Activated CD4-positive, alpha-beta T cell treated with anti-CD3 and anti-CD28 coated beads, Interleukin-10, Interleukin-2, amounts not matched to agents 100 ng/mL and 50 ng/mL, durations not matched to agents 16 hours and 8 hours (primary cell): ENCODE results near the gene RALGAPA2.

Experiments used
- DNase-seq: peaks from one replicate; pipeline ENCODE4 v3.0.0-alpha.2; 2020

The RALGAPA2 gene

DNA sequence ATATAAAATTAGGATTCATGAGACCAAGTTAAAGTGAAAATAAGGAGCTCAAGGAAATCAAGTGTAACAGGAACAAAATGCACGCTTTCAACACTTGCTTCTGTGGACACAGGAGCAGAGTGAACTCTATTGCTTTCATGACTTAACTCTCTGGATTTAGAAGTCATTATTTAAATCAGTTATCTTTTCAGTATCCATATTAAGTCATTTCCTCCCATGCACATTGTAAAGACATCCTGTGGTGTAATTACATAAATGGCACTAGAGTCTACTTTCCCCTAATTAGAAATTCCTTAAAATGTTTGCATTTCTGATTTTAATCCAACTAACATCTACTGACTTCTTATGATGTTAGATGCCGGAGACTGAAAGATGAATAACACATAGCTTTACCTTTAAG is 256.5 kb downstream of the RALGAPA2 start:
- peak; percentile 39 for DNase-seq

DNA sequence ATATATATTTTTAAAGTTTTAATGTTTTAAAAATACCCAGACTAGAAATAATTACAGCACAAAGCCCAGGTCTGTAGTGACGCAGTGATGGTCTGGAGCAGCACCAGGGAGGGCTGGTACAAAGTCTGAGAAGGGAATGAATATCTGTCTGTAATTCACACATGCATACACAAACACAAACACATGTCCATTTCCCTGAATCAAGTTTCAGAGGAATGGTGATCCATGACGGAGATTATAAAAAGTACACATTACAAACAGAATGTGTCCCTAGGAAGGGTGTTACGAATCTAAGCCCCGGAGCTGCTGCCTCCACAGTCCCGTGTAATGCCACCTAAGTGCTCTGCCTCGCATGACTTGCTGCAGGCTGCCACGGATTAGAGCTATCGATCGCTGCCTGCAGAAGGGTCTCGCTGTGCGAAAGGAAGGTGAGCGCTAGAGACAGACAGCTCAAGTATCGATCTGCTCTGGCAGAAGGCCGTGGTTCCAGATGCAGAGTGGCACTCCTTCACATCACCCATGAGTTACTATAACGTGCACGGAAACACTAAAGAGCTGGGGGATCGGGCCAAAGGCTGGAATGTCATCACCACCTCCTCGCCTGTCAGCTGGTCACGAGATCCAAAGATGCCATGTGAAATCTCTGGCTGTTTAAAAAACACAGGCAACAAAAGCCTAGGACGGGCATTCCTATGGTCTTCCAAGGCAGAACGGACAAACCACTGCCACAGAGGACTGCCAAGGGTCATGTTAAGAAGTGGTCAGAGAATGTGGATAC is 257.4 kb downstream of the RALGAPA2 start:
- no peak for DNase-seq

- DNase-seq: no peak
These were observed 258.1 kb downstream of the RALGAPA2 start for GRCh38 chr20:20454367-20454766.

DNA sequence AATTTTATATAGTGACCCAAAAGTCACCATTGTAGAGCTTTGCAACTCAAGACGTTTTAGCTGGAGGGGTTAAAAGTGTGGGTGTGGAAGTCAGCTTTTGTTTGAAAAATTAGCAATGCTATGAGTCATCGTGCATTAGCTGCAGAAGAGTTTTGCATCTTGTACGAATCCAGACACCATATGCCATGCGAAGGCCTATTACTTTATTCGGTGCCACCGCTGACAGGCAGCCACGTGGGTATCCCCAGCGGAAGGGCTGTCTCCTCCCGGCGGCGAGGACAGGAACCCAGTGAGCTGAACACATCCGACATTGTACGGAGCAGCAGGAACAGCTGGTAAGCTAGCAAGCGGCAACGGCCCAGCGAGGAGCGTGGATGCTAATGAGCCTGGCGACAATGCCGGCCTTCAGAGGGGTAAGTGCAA is 260.2 kb downstream of the RALGAPA2 start:
- peak; percentile 86 for DNase-seq

DNA sequence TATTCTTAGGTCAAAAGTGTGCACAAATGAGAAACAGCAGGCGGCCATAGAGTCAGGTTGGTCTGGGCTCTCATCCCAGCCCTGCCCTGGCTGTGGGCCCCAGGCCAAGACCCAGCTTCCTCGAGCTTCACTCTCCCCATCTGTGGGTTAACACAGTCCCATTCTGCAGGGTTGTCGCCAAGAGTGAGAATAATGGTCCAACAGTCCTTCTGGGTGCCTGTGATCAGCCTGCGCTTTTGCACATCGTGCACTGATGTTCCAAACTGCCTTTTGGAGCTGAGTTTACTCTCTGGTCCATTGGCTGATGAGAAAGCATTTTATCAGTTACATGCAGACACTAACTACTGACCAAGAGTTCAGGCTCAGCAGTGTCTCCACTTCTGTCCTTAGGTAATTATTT is 261.9 kb downstream of the RALGAPA2 start:
- no peak for DNase-seq

GRCh38 chr20:20448881-20449280 is 263.6 kb downstream of the RALGAPA2 start:
- no peak for DNase-seq

DNA sequence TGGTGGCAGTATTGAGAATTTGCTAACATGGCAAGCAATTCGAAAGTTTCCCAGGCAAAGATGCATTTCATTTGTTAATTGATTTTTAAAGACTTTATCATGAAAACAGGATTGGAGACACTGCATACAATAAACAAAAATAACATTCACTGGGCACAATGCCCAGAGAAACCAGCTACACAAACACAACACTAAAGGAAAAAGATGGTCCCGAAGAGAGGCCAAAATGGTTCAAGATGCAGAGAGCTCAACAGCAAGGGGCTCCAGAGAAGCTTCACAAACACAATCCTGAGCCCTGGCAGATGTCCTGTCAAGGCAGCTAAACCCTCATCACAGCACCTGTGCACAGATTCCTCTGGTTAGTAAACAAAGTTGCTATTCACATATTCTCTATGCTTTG is 265.2 kb downstream of the RALGAPA2 start:
- no peak for DNase-seq

- DNase-seq: no peak
These were observed 265.9 kb downstream of the RALGAPA2 start for GRCh38 chr20:20446425-20447015.

- DNase-seq: no peak
These were observed 266.4 kb downstream of the RALGAPA2 start for GRCh38 chr20:20446001-20446400.

DNA sequence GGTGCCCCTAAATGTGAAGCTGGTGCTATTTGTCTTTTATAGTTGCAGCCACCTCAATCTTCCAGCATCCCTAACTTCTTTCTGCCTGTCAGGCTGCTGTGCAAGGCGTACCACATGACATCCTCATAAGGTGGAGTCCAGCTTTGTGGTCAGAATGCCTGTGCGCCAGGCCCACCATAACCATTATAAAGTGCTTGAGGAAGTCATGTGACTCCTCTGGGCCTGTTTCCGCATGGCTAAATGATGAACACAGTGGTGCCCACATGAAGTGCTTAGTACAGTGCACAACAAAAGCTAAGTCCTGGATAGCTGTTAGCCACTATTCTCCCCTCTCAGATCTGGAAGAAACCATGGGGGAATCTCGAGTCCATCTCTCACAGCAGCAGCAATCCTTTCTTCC is 268.9 kb downstream of the RALGAPA2 start:
- no peak for DNase-seq

DNA sequence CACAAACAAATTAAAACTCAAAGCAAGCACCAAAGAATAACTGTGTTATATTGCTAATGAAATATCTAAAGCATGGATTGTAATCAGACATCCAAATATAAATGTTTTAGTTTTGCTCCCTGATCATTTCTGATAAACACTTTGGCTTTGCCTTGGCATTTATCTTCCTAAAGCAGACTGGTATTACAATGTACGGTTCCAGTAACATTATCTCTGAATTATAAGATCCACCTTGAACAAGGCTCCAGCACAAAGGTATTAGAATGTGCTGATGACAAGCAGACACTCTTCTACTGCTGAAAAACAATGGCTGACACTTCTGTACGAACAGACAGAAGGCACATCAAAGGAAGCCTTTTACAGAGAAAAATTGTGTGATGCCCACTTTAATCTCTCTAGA is 270.0 kb downstream of the RALGAPA2 start:
- no peak for DNase-seq

DNA sequence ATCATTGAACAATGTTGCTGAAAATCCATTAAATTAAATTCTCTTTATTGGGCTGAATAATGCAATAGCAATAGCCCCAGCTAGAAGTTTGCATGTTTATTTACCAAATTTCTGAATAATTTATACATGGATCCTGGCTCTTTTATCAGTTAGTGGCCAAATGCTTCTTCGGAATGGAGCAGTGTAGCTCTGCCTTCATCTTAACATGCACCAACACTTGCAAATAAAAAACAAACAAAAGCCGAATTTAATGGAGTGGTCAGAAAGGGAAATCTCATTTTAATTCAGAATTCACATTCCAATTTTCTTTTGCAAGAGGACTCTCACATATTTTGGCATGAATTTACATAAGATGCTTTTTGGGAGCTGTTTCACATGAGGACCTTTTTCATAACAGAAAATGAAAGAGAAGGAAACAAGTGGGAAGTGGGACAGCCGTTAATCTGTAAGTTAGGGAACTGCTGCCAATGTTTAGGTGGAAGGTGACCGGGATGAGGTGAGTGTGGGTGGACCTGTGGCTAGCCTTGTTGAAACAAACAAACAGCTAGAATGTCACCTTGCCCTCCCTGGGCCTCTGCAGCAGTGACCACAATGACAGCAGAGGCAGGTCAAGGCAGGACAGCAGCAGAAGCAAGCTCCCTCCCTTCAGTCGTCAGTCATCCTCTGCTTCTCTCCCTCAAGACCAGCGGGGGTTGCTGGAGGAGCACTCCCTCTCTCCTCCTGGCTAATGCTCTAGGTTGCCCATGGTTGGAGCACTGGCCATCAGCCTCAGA is 271.4 kb downstream of the RALGAPA2 start:
- no peak for DNase-seq

DNA sequence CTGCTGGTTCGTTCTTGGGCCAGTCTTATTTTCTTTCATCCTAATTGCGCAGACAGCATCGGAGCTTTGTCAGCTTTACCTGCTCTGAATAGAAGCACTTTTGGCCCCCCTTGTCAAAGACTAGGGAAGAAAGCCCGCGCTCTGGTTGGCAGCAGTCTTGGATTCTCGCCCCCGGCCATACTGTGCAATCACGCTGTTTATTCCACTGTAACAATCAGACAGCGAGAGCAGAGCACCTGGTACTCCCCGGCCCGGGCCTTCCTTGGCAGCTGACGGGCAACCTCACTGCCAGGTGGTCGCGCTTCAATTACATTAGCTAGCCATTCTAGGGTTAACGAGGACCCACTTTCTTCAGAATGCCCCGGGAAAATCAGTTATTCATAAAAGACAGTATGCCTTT is 272.0 kb downstream of the RALGAPA2 start:
- DNase-seq: no peak

GRCh38 chr20:20439602-20440190 is 272.7 kb downstream of the RALGAPA2 start:
- DNase-seq: no peak

- DNase-seq: no peak
These were observed 275.1 kb downstream of the RALGAPA2 start for GRCh38 chr20:20437314-20437713.

- DNase-seq: no peak
These were observed 275.8 kb downstream of the RALGAPA2 start for GRCh38 chr20:20436689-20437088.

DNA sequence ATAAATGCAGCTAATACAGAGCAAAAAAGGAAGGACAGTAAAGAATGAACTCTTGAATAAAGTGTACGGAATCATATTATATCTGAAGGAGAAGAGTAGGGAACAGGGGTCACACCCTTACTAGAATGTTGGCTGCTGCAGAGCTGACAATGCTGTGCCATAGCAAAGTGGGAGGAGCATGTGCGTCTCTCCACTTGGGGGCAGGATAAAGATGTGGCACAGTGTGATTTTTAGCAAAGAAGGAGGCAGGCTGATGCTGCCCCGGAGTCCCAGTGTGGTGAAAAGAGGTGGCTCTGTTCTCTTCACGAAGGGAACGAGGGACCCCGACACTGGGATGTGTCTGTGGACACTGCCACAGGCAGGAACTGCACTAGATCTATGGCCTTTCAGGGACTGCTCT is 277.0 kb downstream of the RALGAPA2 start:
- no peak for DNase-seq

- DNase-seq: no peak
These were observed 279.7 kb downstream of the RALGAPA2 start for GRCh38 chr20:20432618-20433286.

DNA sequence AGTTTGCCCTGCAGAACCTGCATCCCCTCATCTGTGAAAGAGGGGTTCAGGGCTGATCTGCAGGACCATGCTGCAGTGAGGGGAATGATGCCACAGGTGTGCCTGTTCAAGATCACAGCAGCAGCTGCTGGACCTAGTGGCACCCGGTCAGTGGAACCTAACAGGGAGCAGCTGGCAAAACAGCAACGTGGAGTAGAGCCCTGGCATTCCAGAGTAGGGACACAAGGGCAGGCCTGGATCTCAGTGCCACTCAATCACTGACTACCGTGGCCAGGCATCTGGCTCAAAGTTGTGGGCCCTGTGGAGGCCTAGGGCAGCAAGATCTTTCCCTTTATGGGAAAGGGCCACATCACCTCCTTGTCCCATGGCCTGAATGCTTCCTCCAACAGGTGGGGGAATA is 282.4 kb downstream of the RALGAPA2 start:
- DNase-seq: no peak

DNA sequence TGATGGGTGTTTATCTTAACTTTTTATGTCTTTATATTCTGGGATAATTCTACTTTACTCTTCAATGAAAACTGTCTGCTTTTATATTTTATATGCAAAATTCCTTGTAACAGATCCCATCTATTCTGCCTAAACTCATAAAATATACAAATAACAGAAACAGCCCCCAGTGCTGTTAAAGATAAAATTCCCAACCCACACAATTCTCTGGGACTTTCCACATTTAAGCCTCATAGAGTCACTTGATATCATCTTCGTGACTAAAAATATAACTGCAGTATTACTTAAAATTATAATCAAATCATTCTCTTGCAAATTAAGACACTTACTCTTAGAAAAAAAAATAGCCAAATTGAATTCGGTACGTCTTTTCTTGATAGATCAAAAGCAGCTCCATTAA is 284.4 kb downstream of the RALGAPA2 start:
- no peak for DNase-seq

GRCh38 chr20:20427227-20427864 is 285.1 kb downstream of the RALGAPA2 start:
- DNase-seq: no peak

DNA sequence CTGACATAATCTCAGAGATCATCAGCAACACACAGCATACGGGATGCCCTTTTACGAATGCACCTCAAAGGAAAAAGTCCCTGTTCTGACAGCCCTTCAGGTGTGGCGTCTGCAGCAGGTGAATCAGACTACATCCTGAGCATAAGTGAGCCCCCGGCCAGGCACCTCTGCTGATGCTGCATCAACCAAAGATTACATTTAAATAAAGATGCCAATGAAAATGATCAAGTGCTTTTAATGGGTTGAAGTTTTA is 285.9 kb downstream of the RALGAPA2 start:
- no peak for DNase-seq
